Measurements from ENCODE around the gene IFITM2. TPM values are rescaled to one million over a fixed set of nuclear protein-coding genes. Genes with fewer than 3 reads are reported as not detected.

IFITM2 gene
- total and polyA plus RNA-seq, 2 donors (not counting 1 experiment from before 2014, with no cell fraction given), result 72.1 to 451 TPM

GRCh38 chr11:292211-293121, 15.2 kb upstream of the IFITM2 start:
- peaks cover 13 to 21% of the 10 kb centered on the region in 2 donors for H3K4me1 ChIP-seq (ENCODE audit: control insufficient read depth in 2 of 2, insufficient read depth in 2 of 2, low read length in 2 of 2)
- no peaks in the 10 kb centered on the region for H3K9me3 ChIP-seq (ENCODE audit: control extremely low read depth in 1 of 3, control insufficient read depth in 2 of 3, insufficient read depth in 1 of 3, low read length in 2 of 3)
- Mint-ChIP-seq H3K27ac (no peak overlapping the region), H3K9me3 (ENCODE audit: insufficient read depth) (no peaks in the 10 kb centered on the region), H3K27me3 (peaks cover 3% of the 10 kb centered on the region), H3K4me1 (peaks cover 16% of the 10 kb centered on the region), H3K4me3 (no peak overlapping the region)
- H3K4me2 ChIP-seq (replicated peaks; ENCODE audit: low read depth, low read length, poor library complexity, severe bottlenecking), result no peak overlapping the region
- no peaks in the 10 kb centered on the region for H4K20me1 ChIP-seq (ENCODE audit: control insufficient read depth, insufficient read depth, low read length, poor library complexity, severe bottlenecking)
- no peak for TF ChIP-seq EZH2 (IDR thresholded peaks at IDR 0.05; ENCODE audit: borderline replicate concordance, insufficient read depth, low read depth, low read length, poor library complexity, severe bottlenecking)
- TF ChIP-seq CTCF (IDR thresholded peaks at IDR 0.05), result no peak
- H2AFZ ChIP-seq (ENCODE audit: insufficient read depth, low read depth, low read length, poor library complexity, severe bottlenecking), result no peak overlapping the region
- no peak overlapping the region for H3K9ac ChIP-seq (ENCODE audit: low read length)
- H3K79me2 ChIP-seq (ENCODE audit: control insufficient read depth, insufficient read depth, low read length), result peaks cover 8% of the 10 kb centered on the region
- intact Hi-C loops (cut with micrococcal nuclease), result no loop called here
- DNase-seq (no peak), ATAC-seq (ENCODE audit: low read depth) (no peak)
- POLR2A ChIA-PET, result no interaction called here
- H3K27me3 ChIP-seq (replicated peaks in 1 of 4; ENCODE audit: control extremely low read depth in 1 of 4, control insufficient read depth in 3 of 4, insufficient read depth in 4 of 4, low read length in 3 of 4), result peaks cover 0 to 4% (median 1%) of the 10 kb centered on the region in 4 experiments
- no peak overlapping the region for H3K4me3 ChIP-seq (ENCODE audit: control extremely low read depth in 1 of 5, extremely low read depth in 1 of 5, insufficient read depth in 1 of 5, low read depth in 2 of 5, low read length in 4 of 5)
- no peak overlapping the region for H3K27ac ChIP-seq (ENCODE audit: low read length in 2 of 2)
- CTCF ChIA-PET, result interaction anchor here (0.9 to 1.1 kb wide), 2 partner anchors 12 to 42 kb away, joined by 3 to 4 read pairs; no protein-coding TSS in a partner anchor
- WGBS (ENCODE audit: insufficient coverage), result 92% methylated on average over 26 of the region's 29 CpGs
- H3K36me3 ChIP-seq (replicated peaks in 1 of 2; ENCODE audit: control extremely low read depth in 1 of 2, control insufficient read depth in 1 of 2, extremely low read depth in 1 of 2, insufficient read depth in 2 of 2, low read length in 1 of 2), result no peaks in the 10 kb centered on the region

- H3K9me3 Mint-ChIP-seq (ENCODE audit: insufficient read depth), result no peaks in the 10 kb centered on the region
Measured at GRCh38 chr11:293271-293851, 14.3 kb upstream of the IFITM2 start.

More at GRCh38 chr11:293271-293851, 14.3 kb upstream of the IFITM2 start:
- ATAC-seq (ENCODE audit: low read depth) (no peak), DNase-seq (no peak)
- Mint-ChIP-seq H3K27me3 (peaks cover 7% of the 10 kb centered on the region), H3K27ac (no peak overlapping the region), H3K4me1 (peaks cover 10% of the 10 kb centered on the region), H3K4me3 (no peak overlapping the region)
- TF ChIP-seq EZH2 (IDR thresholded peaks at IDR 0.05; ENCODE audit: borderline replicate concordance, insufficient read depth, low read depth, low read length, poor library complexity, severe bottlenecking), result no peak
- no peak for TF ChIP-seq CTCF (IDR thresholded peaks at IDR 0.05)
- 97% methylated on average over 16 of the region's 18 CpGs for WGBS (ENCODE audit: insufficient coverage)
- H3K79me2 ChIP-seq (ENCODE audit: control insufficient read depth, insufficient read depth, low read length), result peaks cover 3% of the 10 kb centered on the region
- no peak overlapping the region for H3K4me3 ChIP-seq (ENCODE audit: control extremely low read depth in 1 of 5, extremely low read depth in 1 of 5, insufficient read depth in 1 of 5, low read depth in 2 of 5, low read length in 4 of 5)
- H3K27me3 ChIP-seq (replicated peaks in 1 of 4; ENCODE audit: control extremely low read depth in 1 of 4, control insufficient read depth in 3 of 4, insufficient read depth in 4 of 4, low read length in 3 of 4), result no peaks in the 10 kb centered on the region
- H3K9me3 ChIP-seq (ENCODE audit: control extremely low read depth in 1 of 3, control insufficient read depth in 2 of 3, insufficient read depth in 1 of 3, low read length in 2 of 3), result no peaks in the 10 kb centered on the region
- H3K27ac ChIP-seq (ENCODE audit: low read length in 2 of 2), result no peak overlapping the region
- H3K9ac ChIP-seq (ENCODE audit: low read length), result no peak overlapping the region
- no peak overlapping the region for H2AFZ ChIP-seq (ENCODE audit: insufficient read depth, low read depth, low read length, poor library complexity, severe bottlenecking)
- ChIA-PET CTCF (interaction anchor here (1.1 to 1.5 kb wide), 2 partner anchors 11 to 13 kb away, joined by 3 to 4 read pairs; no protein-coding TSS in a partner anchor), POLR2A (no interaction called here)
- H3K36me3 ChIP-seq (replicated peaks in 1 of 2; ENCODE audit: control extremely low read depth in 1 of 2, control insufficient read depth in 1 of 2, extremely low read depth in 1 of 2, insufficient read depth in 2 of 2, low read length in 1 of 2), result no peaks in the 10 kb centered on the region
- intact Hi-C loops (cut with micrococcal nuclease), result no loop called here
- no peaks in the 10 kb centered on the region for H4K20me1 ChIP-seq (ENCODE audit: control insufficient read depth, insufficient read depth, low read length, poor library complexity, severe bottlenecking)
- H3K4me1 ChIP-seq (ENCODE audit: control insufficient read depth in 2 of 2, insufficient read depth in 2 of 2, low read length in 2 of 2), result peaks cover 4 to 12% of the 10 kb centered on the region in 2 donors
- no peak overlapping the region for H3K4me2 ChIP-seq (replicated peaks; ENCODE audit: low read depth, low read length, poor library complexity, severe bottlenecking)

Measured in B cell (primary cell).